IPS-18a (cell line): Measurements from ENCODE around the gene ZNF507.
A peak's percentile ranks its signal among the peaks of the same experiment; 100 is the strongest.

Source experiments
- H3K27ac ChIP-seq: one replicate; pipeline ENCODE4 v1.5.1; 2013; ENCODE audit warnings: low read length
- H3K27me3 ChIP-seq: one replicate; pipeline ENCODE4 v1.6.1; 2013; ENCODE audit warnings: mild to moderate bottlenecking, low read length; ENCODE audit not compliant: control insufficient read depth, insufficient read depth
- H3K36me3 ChIP-seq: one replicate; pipeline ENCODE4 v1.6.1; 2013; ENCODE audit warnings: low read depth, low read length; ENCODE audit not compliant: control insufficient read depth
- H3K4me1 ChIP-seq: one replicate; pipeline ENCODE4 v1.6.1; 2013; ENCODE audit warnings: low read depth, low read length; ENCODE audit not compliant: control insufficient read depth
- H3K4me3 ChIP-seq: one replicate; pipeline ENCODE4 v1.5.1; 2013; ENCODE audit warnings: low read length
- H3K9ac ChIP-seq: one replicate; pipeline ENCODE4 v1.6.1; 2013; ENCODE audit warnings: mild to moderate bottlenecking, low read length, moderate library complexity
- H3K9me3 ChIP-seq: one replicate; pipeline ENCODE4 v1.6.1; 2013; ENCODE audit warnings: low read depth, low read length; ENCODE audit not compliant: control insufficient read depth

Gene ZNF507

GRCh38 chr19:32318884-32319520 lies 26.4 kb upstream of the ZNF507 start:
- Histone ChIP-seq H3K9ac (peak overlapping the region; percentile 64), H3K4me1 (peaks cover 12% of the 10 kb centered on the region), H3K27me3 (no peaks in the 10 kb centered on the region), H3K36me3 (no peaks in the 10 kb centered on the region), H3K4me3 (no peak overlapping the region), H3K27ac (peak overlapping the region; percentile 55), H3K9me3 (no peaks in the 10 kb centered on the region)

GRCh38 chr19:32322541-32322940 lies 22.9 kb upstream of the ZNF507 start:
- H3K27ac ChIP-seq, result no peak overlapping the region
- H3K4me3 ChIP-seq, result no peak overlapping the region
- no peaks in the 10 kb centered on the region for H3K27me3 ChIP-seq
- no peak overlapping the region for H3K9ac ChIP-seq
- peaks cover 11% of the 10 kb centered on the region for H3K4me1 ChIP-seq
- no peaks in the 10 kb centered on the region for H3K9me3 ChIP-seq
- no peaks in the 10 kb centered on the region for H3K36me3 ChIP-seq

- Histone ChIP-seq H3K27ac (no peak overlapping the region), H3K36me3 (no peaks in the 10 kb centered on the region), H3K9me3 (no peaks in the 10 kb centered on the region), H3K27me3 (no peaks in the 10 kb centered on the region), H3K4me3 (no peak overlapping the region), H3K4me1 (no peaks in the 10 kb centered on the region), H3K9ac (no peak overlapping the region)
Observed at GRCh38 chr19:32324631-32325285, 20.7 kb upstream of the ZNF507 start.

GRCh38 chr19:32330213-32330857 lies 15.1 kb upstream of the ZNF507 start:
- H3K9ac ChIP-seq, result no peak overlapping the region
- no peaks in the 10 kb centered on the region for H3K27me3 ChIP-seq
- no peaks in the 10 kb centered on the region for H3K4me1 ChIP-seq
- no peak overlapping the region for H3K27ac ChIP-seq
- H3K36me3 ChIP-seq, result no peaks in the 10 kb centered on the region
- no peak overlapping the region for H3K4me3 ChIP-seq
- no peaks in the 10 kb centered on the region for H3K9me3 ChIP-seq

- H3K4me1 ChIP-seq, result no peaks in the 10 kb centered on the region
- no peaks in the 10 kb centered on the region for H3K27me3 ChIP-seq
- H3K9me3 ChIP-seq, result no peaks in the 10 kb centered on the region
- no peak overlapping the region for H3K4me3 ChIP-seq
- H3K27ac ChIP-seq, result no peak overlapping the region
- H3K9ac ChIP-seq, result no peak overlapping the region
- H3K36me3 ChIP-seq, result no peaks in the 10 kb centered on the region
Observed at GRCh38 chr19:32333227-32333626, 12.2 kb upstream of the ZNF507 start.

GRCh38 chr19:32336259-32337083 lies 8.9 kb upstream of the ZNF507 start:
- Histone ChIP-seq H3K27me3 (no peaks in the 10 kb centered on the region), H3K4me3 (no peak overlapping the region), H3K9ac (no peak overlapping the region), H3K9me3 (no peaks in the 10 kb centered on the region), H3K36me3 (no peaks in the 10 kb centered on the region), H3K27ac (no peak overlapping the region), H3K4me1 (no peaks in the 10 kb centered on the region)

- Histone ChIP-seq H3K9me3 (no peaks in the 10 kb centered on the region), H3K27ac (no peak overlapping the region), H3K4me1 (no peaks in the 10 kb centered on the region), H3K27me3 (no peaks in the 10 kb centered on the region), H3K9ac (no peak overlapping the region), H3K4me3 (no peak overlapping the region), H3K36me3 (no peaks in the 10 kb centered on the region)
Observed at GRCh38 chr19:32337084-32337808, 8.2 kb upstream of the ZNF507 start.

- Histone ChIP-seq H3K27me3 (no peaks in the 10 kb centered on the region), H3K9me3 (no peaks in the 10 kb centered on the region), H3K4me1 (no peaks in the 10 kb centered on the region), H3K36me3 (no peaks in the 10 kb centered on the region), H3K9ac (no peak overlapping the region), H3K27ac (no peak overlapping the region), H3K4me3 (no peak overlapping the region)
Observed at GRCh38 chr19:32339423-32339822, 6.0 kb upstream of the ZNF507 start.

GRCh38 chr19:32339988-32340874 lies 5.2 kb upstream of the ZNF507 start:
- H3K4me1 ChIP-seq, result no peaks in the 10 kb centered on the region
- H3K27me3 ChIP-seq, result no peaks in the 10 kb centered on the region
- H3K9ac ChIP-seq, result no peak overlapping the region
- no peaks in the 10 kb centered on the region for H3K9me3 ChIP-seq
- no peak overlapping the region for H3K27ac ChIP-seq
- H3K36me3 ChIP-seq, result no peaks in the 10 kb centered on the region
- no peak overlapping the region for H3K4me3 ChIP-seq

GRCh38 chr19:32342695-32343094 lies 2.7 kb upstream of the ZNF507 start:
- Histone ChIP-seq H3K4me1 (peaks cover 6% of the 10 kb centered on the region), H3K27me3 (no peaks in the 10 kb centered on the region), H3K9ac (no peak overlapping the region), H3K27ac (no peak overlapping the region), H3K9me3 (no peaks in the 10 kb centered on the region), H3K4me3 (no peak overlapping the region), H3K36me3 (peaks cover 7% of the 10 kb centered on the region)
